ENCODE measurements around the gene ZNF99. TPM values are rescaled to one million over a fixed set of nuclear protein-coding genes. Genes with fewer than 3 reads are reported as not detected.

ZNF99 gene
- not detected in 2 replicates for total RNA-seq

GRCh38 chr19:22783651-22784410 is at the start of gene ZNF99:
TSS of gene ZNF99 (minus strand) at chr19:22784151. CDS start at chr19:22784016, 135 bp downstream.

GRCh38 chr19:22832031-22832762 is 48.2 kb upstream of the ZNF99 start, which contains the start of gene ZNF723:
TSS of gene ZNF723 (plus strand) at chr19:22832291. CDS start at chr19:22832380, 89 bp downstream.

Other genes with a start within 250 kb of the ZNF99 start
- gene ZNF492, start 149.8 kb downstream of the ZNF99 start, total RNA-seq: under 0.01 and 0.65 TPM in 2 replicates
- not detected in 2 replicates for gene ZNF723, start 48.1 kb upstream of the ZNF99 start, total RNA-seq
- not detected in 2 replicates for gene ZNF728, start 219.0 kb upstream of the ZNF99 start, total RNA-seq